Type B pancreatic cell (in vitro differentiated cells): ENCODE measurements around the gene PTPN14. TPM values are rescaled to one million over a fixed set of nuclear protein-coding genes. Genes with fewer than 3 reads are reported as not detected.

ENCODE experiments used
- DNase-seq: peaks from one replicate; pipeline ENCODE4 v3.0.0; 2021; ENCODE audit warnings: mixed read lengths; ENCODE audit not compliant: unreplicated experiment; ENCODE audit errors: extremely low spot score
- H3K27ac Mint-ChIP-seq: 2 replicates; pipeline ENCODE4 v1.8.0; 2021; ENCODE audit warnings: mild to moderate bottlenecking, mixed read lengths
- H3K27me3 Mint-ChIP-seq: 2 replicates; pipeline ENCODE4 v1.8.0; 2021; ENCODE audit warnings: mixed read lengths
- H3K36me3 Mint-ChIP-seq: 2 replicates; pipeline ENCODE4 v1.8.0; 2021; ENCODE audit warnings: mixed read lengths
- H3K4me1 Mint-ChIP-seq: one replicate; pipeline ENCODE4 v1.8.0; 2021; ENCODE audit warnings: mixed read lengths; ENCODE audit not compliant: unreplicated experiment
- H3K4me3 Mint-ChIP-seq: 2 replicates; pipeline ENCODE4 v1.8.0; 2021; ENCODE audit warnings: mild to moderate bottlenecking, mixed read lengths
- H3K9me3 Mint-ChIP-seq: 2 replicates; pipeline ENCODE4 v1.8.0; 2021; ENCODE audit warnings: mixed read lengths
- total RNA-seq: library from RNA; stranded (reverse); gene quantifications from 2 replicates; pipeline ENCODE4 v1.2.1, GENCODE V29; 2021; ENCODE audit warnings: low replicate concordance
- TF ChIP-seq, protein P1 (sequence below): fragments of 200-600 bp; sonication (generic); conservative IDR thresholded peaks from 2 replicates; pipeline ENCODE4 v1.5.0; 2021; ENCODE audit warnings: antibody characterized with exemption, mild to moderate bottlenecking

PTPN14 gene
- total RNA-seq, 1 donor from 2014 or later: 29.2 TPM

DNA sequence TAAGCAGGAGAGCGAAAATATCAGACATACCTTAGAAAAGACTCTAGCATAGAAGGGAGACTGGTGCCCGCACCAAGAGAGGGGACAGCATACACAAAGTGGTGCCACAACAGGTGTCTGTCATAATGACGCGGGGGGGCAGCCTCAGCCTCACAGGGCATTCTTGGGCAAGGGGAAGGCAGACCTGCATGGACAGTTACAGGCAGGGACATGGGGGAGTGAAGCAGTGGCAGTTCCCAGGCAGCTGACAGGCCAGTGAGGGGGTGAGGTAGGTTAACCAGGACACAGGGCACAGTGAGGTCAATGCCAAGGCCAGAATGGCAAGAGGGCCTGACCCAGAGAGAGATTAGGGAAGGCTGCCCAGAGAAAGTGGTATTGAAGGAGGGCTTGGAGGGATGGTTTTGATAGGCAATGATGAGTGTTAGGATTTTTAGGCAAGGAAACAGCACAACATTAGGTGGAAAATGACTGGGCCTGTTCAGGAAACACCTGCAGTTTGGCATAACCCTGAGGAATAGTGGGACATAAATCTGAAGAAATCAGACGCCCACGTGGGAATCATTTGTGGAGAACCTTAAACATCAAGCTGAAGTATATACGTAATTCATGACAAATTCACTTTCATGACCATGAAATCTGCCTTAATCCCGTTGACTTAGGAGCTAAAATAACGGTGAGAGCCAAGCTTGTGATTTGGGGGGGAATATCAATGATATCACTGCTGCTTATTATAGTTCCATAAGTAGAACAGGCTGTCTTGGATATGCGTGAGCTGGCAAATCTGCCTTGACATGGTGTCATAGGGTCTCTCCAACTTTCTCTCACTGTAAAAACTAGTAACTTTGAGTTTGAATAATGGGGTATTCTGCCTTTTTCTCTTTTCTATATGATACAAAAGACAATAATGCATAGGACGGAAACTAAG, 8.9 kb downstream of the PTPN14 start:
- no peaks in the 10 kb centered on the region for H3K36me3 Mint-ChIP-seq
- no peak for DNase-seq
- no peaks in the 10 kb centered on the region for H3K27me3 Mint-ChIP-seq
- H3K4me1 Mint-ChIP-seq: peaks cover 30% of the 10 kb centered on the region
- no peak overlapping the region for H3K27ac Mint-ChIP-seq
- H3K4me3 Mint-ChIP-seq: no peak overlapping the region
- TF ChIP-seq, protein P1, sequence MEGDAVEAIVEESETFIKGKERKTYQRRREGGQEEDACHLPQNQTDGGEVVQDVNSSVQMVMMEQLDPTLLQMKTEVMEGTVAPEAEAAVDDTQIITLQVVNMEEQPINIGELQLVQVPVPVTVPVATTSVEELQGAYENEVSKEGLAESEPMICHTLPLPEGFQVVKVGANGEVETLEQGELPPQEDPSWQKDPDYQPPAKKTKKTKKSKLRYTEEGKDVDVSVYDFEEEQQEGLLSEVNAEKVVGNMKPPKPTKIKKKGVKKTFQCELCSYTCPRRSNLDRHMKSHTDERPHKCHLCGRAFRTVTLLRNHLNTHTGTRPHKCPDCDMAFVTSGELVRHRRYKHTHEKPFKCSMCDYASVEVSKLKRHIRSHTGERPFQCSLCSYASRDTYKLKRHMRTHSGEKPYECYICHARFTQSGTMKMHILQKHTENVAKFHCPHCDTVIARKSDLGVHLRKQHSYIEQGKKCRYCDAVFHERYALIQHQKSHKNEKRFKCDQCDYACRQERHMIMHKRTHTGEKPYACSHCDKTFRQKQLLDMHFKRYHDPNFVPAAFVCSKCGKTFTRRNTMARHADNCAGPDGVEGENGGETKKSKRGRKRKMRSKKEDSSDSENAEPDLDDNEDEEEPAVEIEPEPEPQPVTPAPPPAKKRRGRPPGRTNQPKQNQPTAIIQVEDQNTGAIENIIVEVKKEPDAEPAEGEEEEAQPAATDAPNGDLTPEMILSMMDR: no peak
- H3K9me3 Mint-ChIP-seq: no peaks in the 10 kb centered on the region

DNA sequence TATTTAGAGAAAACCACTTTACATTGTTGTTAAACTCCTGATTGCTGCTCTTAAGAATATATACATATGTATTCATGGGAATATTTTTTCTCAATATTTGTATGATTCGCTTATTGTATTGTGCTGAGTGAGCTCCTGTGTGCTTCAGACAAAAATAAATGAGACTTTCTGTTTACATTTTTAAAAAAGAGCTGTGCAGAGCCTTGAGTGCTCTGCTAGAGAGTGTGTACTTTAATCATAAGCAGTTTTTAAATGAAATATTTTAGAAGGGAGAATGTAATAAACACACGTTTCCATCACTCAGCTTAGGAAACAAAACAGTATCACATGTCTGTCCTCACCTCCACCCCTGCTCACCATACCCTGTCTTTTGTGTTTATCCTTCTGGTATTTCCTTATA, 9.7 kb downstream of the PTPN14 start:
- TF ChIP-seq, protein P1: no peak
- H3K27ac Mint-ChIP-seq: no peak overlapping the region
- no peak for DNase-seq
- H3K27me3 Mint-ChIP-seq: no peaks in the 10 kb centered on the region
- H3K36me3 Mint-ChIP-seq: no peaks in the 10 kb centered on the region
- no peak overlapping the region for H3K4me3 Mint-ChIP-seq
- no peaks in the 10 kb centered on the region for H3K9me3 Mint-ChIP-seq
- peaks cover 25% of the 10 kb centered on the region for H3K4me1 Mint-ChIP-seq

- no peaks in the 10 kb centered on the region for H3K9me3 Mint-ChIP-seq
- H3K36me3 Mint-ChIP-seq: no peaks in the 10 kb centered on the region
- no peak for DNase-seq
- H3K4me1 Mint-ChIP-seq: peaks cover 25% of the 10 kb centered on the region
- H3K27me3 Mint-ChIP-seq: no peaks in the 10 kb centered on the region
- no peak overlapping the region for H3K4me3 Mint-ChIP-seq
- TF ChIP-seq, protein P1: no peak
- H3K27ac Mint-ChIP-seq: no peak overlapping the region
Measured at GRCh38 chr1:214541206-214541605, 10.2 kb downstream of the PTPN14 start.

DNA sequence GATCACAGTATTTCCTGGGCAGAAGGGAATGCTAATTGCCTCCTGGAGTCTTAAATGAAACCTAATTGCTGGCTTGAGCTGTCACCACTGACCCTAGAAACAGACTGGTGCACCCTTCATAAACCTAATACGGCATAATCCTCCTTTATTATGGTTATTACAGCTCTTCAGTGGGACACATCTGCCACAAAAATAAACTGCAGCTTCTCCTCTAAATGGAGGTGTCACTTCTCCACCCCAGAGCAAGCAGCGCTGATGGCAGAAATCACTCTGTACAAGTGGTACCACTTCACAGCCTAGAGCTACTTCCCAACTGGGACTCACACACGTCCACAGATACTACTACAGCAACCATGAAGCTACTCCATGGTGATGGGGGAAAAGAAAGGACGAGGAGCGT, 11.1 kb downstream of the PTPN14 start:
- no peaks in the 10 kb centered on the region for H3K9me3 Mint-ChIP-seq

DNA sequence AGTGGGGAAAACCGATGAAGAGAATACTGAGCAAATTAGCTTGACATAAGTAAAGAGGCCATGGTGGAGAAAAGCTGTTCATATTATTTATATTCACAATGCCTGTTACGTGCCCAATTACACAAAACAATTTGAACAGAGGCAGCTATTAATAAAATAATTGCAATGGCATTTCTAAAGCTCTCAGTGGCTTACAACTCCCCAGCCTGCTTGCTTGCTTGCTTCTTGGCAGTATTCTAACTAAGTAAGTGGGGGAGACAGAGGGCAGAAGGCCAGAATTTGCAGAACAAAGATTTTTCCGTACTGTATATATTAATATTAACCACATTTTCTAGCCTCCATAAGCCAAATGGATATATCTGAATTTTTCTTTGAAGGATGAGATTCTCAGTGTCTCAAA, 12.9 kb downstream of the PTPN14 start:
- Mint-ChIP-seq H3K4me3 (no peak overlapping the region), H3K4me1 (peaks cover 25% of the 10 kb centered on the region), H3K27me3 (no peaks in the 10 kb centered on the region), H3K36me3 (peaks cover 7% of the 10 kb centered on the region), H3K27ac (no peak overlapping the region), H3K9me3 (no peaks in the 10 kb centered on the region)
- no peak for DNase-seq
- TF ChIP-seq, protein P1: no peak

More for the DNA sequence above, 11.1 kb downstream of the PTPN14 start:
- no peak for DNase-seq
- H3K27ac Mint-ChIP-seq: no peak overlapping the region
- H3K4me1 Mint-ChIP-seq: peaks cover 25% of the 10 kb centered on the region
- H3K4me3 Mint-ChIP-seq: no peak overlapping the region
- H3K36me3 Mint-ChIP-seq: no peaks in the 10 kb centered on the region
- no peaks in the 10 kb centered on the region for H3K27me3 Mint-ChIP-seq
- TF ChIP-seq, protein P1: no peak
